HS-27A (cell line): Measurements from ENCODE around the gene CFAP299.
"Not testable (repeated sequence)": the region's sequence is repeated elsewhere in the genome, so short reads cannot be mapped to it uniquely, and the experiment has no call there.

Experiments
- DNase-seq: peaks from one replicate; pipeline ENCODE4 v3.0.0-alpha.2; 2012; ENCODE audit warnings: low read depth, missing footprints

Gene CFAP299

DNA sequence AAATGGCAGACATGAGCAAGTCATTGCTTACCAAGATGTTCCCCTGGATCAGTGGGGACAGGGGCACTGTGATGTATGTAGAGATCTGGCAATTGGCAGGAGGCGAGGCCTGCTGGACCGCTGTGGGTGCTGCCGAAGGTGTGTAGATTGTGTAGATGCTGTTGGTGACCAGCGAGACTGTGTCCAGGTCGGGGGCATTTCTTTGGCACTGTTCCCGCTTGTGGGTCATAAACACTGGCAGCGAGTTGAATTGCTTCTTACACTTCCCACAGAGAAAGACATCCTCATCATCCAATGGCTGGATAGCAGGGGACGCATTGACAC, 52.7 kb downstream of the CFAP299 start:
- no peak for DNase-seq

DNA sequence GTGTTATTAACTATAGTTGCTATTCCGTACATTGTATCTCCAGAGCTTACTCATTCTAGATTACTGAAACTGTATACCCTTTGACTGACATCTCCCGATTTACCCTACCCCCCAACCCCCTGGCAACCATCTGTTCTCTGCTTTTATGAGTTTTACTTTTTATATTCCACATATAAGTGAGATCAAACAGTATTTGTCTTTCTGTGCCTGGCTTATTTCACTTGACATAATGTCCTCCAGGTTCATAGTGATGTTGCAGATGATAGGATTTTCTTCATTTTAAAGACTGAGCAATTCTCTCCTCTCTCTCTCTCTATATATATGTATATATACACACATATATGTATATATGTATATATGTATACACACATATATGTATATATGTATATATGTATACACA, 54.6 kb downstream of the CFAP299 start:
- no peak for DNase-seq

DNA sequence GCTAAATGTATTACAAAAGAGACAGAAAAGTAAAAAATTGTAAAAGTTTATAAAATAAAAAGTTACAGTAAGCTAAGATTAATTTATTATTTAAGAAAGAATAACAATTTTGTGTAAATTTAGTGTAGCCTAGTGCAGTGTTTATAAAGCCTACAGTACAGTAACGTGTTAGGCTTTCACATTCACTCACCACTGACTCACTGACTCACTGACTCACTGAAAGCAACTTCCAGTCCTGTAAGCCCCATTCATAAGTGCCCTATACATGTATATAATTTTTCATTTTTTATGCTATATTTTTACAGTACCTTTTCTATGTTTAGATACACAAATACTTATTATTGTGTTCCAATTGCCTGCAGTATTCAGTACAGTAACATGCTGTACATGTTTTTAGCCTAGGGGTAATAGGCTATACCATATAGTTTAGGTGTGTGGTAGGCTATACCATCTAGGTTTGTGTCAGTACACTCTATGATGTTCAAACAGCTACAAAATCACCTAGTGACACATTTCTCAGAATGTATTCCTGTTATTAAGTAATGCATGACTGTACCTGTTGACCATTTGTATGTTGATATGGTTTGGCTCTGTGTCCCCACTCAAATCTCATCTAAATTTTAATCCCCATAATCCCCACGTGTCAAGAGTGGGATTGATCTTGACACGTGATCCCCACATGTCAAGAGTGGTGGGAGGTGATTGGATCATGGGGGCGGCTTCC, 57.9 kb downstream of the CFAP299 start:
- peak; percentile 40 for DNase-seq

DNA sequence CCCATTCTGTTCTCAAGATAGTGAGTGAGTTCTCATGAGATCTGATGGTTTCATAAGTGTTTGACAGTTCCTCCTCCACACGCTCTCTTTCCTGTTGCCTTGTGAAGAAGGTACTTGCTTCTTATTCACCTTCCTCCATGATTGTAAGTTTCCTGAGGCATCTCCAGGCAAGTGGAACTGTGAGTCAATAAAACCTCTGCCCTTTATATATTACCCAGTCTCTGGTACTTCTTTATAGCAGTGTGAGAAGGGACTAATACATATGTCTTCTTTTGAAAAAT, 58.4 kb downstream of the CFAP299 start:
- no peak for DNase-seq

DNA sequence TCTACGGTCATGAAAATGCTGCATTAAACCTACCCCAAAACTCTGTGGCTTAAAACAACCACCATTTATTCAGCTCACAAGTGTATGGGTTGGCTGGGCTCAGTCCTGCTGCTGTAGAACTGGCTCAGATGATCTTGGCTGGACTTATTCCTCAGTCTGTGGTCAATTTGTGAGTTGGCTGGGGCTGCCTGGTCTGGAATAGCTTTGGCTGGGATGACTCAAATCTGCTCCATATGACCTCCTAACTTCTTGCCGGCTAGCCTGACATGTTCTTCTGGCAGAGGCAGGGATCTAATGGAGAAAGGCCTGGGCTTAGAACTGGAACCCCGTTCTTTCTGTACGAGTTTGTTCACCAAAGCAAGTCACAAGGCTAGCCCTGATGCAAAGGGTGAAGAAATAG, 71.7 kb downstream of the CFAP299 start:
- DNase-seq, result peak; percentile 19

DNA sequence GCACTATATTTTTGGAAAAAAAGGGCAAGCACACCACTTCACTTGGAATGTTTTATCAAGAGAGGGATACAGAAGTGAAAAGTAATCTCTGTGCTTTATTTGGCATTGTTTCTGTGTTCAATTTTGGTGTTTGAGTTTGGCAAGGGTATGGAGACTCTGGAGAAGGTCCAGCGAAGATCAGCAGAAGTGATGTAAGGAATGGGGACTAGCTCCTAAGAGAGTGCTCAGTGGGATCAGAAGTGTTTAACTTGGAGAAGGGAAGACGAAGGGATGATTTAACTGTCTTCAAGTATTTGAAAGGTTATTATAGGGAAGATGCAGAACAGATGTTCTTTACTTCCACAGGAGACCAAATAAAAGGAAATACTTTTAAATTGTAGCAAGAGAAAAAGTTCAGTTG, 74.3 kb downstream of the CFAP299 start:
- no peak for DNase-seq

DNA sequence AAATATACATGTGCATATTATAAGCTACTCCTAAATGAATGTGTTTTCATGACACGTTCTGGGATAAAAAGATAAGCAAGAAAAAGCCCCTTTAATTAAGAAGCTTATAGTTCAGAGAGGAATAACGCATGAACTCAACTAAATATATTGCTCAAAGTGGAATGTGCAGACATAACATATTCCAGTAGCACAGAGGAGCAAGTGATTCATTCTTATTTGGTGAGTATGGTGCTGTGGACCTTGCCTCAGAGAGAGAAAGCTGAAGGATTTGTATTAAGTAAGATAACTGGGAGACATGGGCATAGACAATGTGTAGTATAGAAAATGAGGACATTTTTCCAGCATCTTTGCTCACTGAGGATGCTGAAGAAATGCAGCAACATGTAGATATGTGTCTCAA, 76.8 kb downstream of the CFAP299 start:
- no peak for DNase-seq

DNA sequence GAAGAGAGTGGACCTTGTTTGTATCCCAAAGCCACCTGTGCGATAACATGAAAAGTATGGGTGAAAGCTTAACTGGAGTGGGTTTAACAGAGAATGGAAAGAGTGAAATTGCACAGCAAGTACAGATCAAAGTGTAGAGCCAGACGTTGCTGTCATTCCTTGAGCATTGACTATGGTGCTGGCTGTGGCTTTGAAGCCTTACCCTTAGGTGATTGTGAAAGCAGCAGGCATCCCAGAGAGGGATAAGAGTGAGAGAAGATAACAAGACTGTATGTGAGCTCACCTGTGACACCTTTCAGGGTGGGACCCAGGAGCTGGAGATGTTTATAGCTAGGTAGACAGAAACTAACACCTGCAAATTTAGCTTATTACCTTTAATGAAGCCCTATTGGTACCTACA, 77.6 kb downstream of the CFAP299 start:
- DNase-seq, result no peak

DNA sequence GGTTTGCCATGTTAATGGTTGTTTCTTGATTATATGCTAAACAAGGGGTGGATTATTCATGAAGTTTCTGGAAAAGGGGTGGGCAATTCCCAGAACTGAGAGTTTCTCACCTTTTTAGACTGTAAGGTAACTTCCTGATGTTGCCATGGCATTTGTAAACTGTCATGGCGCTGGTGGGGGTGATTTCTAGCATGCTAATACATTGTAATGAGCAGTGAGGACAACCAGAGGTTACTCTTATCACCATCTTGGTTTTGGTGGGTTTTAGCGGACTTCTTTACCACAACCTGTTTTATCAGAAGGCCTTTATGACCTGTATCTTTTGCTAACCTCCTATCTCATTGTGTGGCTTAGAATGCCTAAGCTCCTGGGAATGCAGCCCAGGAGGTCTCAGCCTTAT, 81.5 kb downstream of the CFAP299 start:
- DNase-seq, result no peak

DNA sequence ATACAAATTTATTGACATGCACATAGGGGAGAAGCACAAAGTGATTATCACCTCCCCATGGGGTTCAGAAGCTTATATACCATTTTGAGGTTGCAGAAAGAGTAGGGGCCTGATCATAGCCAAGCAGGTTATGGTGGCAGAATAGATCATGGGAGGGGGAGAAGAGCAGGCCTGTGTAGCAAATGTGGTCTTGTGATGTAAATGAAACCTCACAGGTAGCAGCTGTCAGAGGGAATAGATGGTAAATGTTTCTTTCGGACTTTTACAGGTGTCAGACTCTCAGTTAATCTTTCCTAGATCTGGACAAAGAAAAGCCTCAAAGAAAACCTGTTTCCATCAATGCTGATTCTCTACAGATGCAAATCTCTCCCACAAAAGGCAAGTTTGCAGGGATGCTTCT, 84.4 kb downstream of the CFAP299 start:
- no peak for DNase-seq

DNA sequence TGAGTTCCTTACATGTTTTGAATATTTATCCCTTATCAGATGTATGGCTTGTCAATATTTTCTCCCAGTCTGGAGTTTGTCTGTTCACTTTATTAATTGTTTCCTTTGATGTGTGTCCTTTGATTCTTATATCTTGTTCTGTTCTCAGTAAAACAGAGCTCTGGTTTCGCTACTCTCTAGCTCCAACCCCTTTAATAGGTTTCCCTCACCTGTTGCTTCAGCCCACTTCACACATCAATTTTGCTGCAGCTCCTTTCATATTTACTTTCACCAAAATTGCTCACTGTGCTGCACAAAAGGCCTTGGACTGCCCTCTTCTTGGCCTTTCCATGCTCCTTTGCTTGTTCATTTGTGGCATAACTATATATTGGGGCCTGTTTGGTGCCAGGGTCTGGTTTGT, 85.1 kb downstream of the CFAP299 start:
- DNase-seq, result no peak

DNA sequence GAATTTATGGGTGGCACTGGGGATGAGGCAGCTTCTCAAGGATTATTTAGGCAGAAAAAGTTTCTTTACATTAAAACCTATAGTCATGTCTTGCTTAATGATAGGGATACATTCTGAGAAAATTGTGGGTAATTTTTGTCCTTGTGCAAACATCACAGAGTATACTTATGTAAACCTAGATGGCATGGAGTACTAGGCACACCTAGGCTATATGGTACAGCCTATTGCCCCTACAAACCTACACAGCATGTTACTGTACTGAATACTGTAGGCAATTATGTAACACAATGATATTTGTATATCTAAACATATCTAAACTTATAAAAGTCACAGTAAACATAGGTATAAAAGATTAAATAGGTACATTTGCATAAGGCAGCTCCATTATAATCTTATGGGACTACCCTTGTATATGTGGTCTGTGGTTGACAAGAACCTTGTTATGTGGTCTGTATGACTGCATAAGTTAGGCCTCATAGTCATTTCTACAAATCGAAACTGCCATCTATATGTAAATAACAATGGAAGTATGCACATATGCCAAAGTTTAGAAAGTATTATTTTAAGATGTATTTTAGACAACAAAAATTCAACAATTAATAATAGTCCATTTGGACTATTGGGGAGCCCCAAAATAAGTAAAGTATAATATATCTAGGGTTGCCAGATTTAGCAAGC, 87.3 kb downstream of the CFAP299 start:
- no peak for DNase-seq

DNA sequence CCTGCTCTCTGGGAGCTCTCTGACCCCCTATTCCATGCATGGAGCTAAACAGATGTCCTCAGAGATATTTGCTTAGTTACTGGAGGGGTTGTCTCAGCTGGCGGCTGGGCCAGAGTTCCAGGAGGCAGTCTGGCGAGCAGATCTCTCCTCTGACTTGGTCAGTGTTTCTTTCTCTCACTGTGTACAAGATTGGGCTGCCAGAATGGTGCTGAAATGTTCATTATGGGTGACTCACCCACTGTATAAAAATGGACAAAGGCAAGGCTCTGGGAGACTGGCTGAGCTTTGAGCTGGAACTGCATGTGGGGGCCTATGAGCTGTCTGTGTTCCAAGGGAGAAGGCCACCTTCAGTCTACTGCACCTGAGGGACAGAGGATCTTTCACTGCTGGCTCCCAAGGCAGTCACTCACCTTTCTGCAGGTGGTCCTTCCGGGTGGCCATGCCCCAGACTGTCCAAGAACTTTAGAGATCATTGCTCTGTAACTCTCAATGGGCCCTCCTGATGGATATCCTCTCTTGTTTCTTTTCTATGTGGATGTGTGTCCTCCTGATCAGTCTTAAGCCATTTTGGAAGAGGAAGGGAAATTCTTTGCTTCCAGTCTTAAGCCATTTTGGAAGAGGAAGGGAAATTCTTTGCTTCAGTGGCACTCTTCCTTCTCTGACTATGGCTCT, 88.2 kb downstream of the CFAP299 start:
- no peak for DNase-seq

DNA sequence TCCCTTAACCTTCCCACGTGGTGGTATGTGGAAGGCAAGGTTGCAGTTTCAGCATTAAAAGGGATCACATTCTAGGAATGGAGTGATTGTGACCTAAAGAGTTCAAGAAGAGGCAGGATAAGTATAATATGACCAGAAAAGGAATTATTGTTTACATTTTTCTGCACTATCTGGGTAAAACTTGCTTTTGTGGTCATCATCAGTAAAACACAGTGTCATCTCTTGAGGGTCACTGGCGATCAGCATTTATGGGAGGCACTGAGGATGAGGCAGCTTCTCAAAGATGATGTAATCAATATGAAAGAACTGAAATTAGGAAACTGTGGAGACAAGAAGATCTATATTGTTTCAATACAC, 88.7 kb downstream of the CFAP299 start:
- DNase-seq, result no peak

DNA sequence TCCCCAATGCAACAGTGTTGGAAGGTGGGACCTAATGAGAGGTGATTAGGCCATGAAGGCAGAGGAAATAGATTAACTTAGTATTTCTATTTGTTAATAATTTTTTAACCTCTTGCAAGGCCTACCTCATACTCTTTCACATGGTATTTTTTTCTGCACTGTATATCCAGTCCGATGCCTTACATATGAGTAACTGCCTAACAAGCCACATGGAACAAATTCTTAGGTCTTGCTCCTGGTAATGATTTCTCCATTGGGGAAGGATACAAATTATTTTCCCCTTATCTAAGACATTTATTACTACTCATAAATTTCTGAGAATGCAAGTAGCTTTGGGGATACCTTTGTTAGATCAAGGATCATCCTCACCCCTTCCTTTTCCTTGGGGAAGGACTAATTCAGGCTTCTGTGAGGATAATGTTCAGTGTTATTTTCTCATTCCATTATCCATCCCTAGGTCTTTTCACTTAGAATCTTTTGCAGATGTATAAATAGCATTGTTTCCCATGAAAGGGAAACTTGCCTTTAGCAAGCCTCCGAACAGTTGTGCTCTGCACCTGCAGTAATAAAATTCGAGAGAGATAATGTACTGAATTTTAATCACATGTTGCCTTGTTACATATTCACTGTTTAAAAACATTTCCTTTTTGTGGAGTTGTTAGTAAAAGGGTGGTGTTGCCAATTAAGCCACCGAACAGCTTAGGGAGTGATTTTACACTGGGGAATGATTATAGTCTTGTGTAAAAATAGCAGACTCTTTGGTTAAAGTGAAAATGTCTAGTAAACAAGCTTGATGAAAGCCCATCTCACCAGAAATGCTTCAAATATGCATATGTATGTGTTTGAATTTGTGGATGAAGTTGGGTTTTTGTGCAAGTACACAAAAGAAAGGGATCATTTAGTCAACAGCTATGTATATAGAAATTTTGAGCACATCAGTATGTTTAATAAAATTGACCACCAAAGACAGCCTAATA, 89.9 kb downstream of the CFAP299 start:
- no peak for DNase-seq

DNA sequence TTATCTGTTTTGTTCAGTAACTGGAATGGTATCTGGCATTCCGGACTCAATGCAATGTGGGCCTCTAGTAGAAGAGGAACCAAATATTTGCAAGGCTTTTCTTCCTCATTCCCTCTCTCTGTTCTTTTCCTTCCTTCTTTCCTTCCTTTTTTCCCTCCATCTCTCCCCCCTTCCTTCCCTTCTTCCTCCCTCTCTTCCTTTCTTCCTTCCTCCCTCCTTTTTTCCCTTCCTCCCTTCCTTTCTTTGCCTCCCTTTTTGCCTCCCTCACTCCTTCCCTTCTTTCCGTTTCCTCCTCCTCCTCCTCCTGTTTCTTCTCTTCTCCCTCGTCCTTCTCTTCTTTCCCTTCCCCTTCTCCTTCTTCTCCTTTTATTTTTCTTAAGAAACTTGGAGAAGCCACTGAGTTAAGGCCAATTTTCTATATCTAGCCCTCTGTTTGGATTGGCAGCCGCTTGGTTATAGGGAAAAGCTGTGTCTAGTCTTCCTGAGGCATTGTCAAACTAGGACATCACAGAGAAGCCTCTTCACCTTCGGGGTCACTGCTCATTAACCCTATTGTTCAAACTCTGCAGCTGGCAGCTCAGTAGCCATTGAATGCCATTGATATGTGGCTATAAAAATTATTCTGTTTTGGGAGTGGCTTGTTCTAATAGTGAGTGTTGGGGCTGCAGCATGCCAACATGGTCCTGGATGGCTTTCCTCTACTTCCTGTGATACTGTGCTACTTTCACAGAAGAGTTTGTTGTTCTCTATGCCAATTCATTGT, 95.9 kb downstream of the CFAP299 start:
- no peak for DNase-seq

DNA sequence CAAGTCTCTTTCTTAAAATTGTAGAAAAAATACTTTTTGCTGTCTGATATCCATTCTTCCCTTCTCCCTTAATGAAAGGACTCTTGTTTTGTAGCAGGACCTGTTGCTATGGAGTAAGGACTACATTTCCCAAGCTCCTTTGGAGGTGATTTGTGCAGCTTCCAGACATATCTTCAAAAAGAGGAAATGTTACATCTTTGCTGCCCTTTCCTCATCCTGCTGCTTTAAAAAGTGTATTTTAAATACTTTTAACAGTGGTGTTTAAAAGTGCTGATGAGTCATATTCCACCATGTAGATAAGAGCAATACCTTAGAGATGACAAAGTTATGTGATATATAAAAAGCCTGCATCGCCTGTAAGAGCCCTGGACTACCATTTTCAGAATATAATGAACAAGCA, 98.7 kb downstream of the CFAP299 start:
- peak; percentile 35 for DNase-seq

DNA sequence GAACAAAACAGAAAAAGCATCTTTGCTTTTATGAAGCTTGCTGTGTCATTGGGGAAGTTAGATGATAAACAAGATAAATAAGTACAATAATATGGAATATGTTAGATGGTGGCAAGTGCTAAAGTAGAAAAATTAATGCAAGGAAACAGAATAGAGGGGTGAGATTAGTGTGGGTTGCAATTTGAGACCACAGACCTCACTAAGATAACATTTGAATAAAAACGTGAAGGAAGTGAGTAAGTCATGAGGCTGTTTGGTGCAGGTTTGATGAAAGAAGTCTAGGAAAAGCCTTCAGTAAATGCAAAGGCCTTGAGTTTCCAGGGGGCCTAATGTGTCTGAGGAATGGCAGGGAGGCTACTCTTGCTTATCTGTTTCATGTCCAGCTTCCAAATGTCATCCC, 102.5 kb downstream of the CFAP299 start:
- DNase-seq, result no peak

DNA sequence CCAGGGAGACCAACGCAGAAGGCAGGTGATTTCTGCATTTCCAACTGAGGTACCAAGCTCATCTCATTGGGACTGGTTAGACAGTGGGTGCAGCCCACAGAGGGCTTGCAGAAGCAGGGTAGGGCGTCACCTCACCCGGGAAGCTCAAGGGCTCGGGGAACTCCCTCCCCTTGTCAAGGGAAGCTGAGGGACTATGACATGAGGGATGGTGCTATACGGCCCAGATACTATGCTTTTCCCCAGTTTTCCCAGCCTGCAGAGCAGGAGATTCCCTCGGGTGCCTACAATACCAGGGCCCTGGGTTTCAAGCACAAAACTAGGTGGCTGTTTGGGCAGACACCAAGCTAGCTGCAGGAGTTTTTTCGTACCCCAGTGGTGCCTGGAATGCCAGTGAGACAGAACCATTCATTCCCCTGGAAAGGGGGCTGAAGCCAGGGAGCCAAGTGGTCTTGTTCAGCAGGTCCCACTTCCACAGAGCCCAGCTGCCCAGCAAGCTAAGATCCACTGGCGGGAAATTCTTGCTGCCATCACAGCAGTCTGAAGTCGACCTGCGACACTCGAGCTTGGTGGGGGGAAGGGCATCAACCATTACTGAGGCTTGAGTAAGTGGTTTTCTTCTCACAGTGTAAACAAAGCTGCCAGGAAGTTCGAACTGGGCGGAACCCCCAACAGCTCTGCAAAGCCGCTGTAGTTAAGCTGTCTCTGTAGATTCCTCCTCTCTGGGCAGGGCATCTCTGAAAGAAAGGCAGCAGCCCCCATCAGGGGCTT, 103.9 kb downstream of the CFAP299 start:
- DNase-seq, result not testable (repeated sequence)

DNA sequence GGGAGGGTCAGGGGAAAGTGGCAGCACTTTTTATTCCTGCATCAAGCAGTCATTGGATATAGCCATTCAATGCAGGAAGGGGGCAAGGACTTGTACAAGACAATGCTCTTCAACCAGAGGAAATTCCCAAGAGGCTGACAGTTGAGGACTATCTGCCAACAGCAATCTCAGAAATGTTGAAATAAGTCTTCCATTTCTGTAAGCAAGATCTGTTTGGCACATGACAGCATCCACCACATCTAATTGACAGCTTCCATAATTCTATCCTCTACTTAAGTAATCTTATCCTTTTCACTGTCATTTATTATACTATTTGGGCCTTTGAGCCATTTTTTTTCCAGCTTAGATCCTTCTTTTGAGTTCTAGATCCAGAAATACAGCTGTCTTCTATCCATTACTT, 110.7 kb downstream of the CFAP299 start:
- DNase-seq, result no peak

DNA sequence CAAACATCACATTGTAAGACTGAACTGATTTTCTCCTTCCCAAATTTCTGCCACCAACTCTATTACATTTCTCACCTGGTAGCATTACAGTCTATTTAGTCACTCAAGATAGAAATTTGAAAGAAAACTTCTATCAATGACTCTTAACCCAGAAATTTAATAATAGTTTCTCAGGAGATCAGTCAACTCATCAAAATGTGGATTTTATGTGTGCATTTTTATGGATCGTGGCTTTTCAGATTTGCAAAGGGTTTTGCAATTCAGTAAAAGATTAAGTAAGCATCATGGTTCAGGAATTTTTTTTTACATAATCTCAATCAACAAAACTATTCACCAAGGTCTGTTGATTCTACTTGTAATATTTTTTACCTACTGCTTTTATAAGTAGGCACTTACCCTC, 111.1 kb downstream of the CFAP299 start:
- DNase-seq, result no peak
